HepG2 (cell line): ENCODE data around the gene ZNF446. TPM values are rescaled to one million over a fixed set of nuclear protein-coding genes. Genes with fewer than 3 reads are reported as not detected.

ENCODE experiments used
- BATF2 ChIP-seq: sonication (generic); formaldehyde crosslinking; IDR thresholded peaks from 2 replicates; pipeline ENCODE4 v1.8.0; 2022; ENCODE audit warnings: mild to moderate bottlenecking, missing genetic modification reagents, moderate library complexity
- CERS6 ChIP-seq: sonication (generic); formaldehyde crosslinking; IDR thresholded peaks from 2 replicates; pipeline ENCODE4 v1.5.0; 2020; ENCODE audit warnings: missing genetic modification reagents
- FOXP4 ChIP-seq: sonication (generic); formaldehyde crosslinking; IDR thresholded peaks from 2 replicates; pipeline ENCODE4 v1.4.0; 2020; ENCODE audit warnings: missing genetic modification reagents
- HMGXB4 ChIP-seq, 2 experiments: sonication (generic) in 1 of 2; formaldehyde crosslinking in 1 of 2; IDR thresholded peaks; 2 replicates each; pipeline versions ENCODE4 v1.4.0 to v1.6.1; 2018 to 2020; ENCODE audit warnings: missing genetic modification reagents in 2 of 2, borderline replicate concordance in 1 of 2, low read depth in 1 of 2, mild to moderate bottlenecking in 1 of 2, missing biosample characterization in 1 of 2
- NKX3-1 ChIP-seq: sonication (generic); formaldehyde crosslinking; IDR thresholded peaks from 2 replicates; pipeline ENCODE4 v1.5.0; 2020; ENCODE audit warnings: missing genetic modification reagents
- NR0B2 ChIP-seq: sonication (generic); formaldehyde crosslinking; IDR thresholded peaks from 2 replicates; pipeline ENCODE4 v1.4.0; 2020; ENCODE audit warnings: mild to moderate bottlenecking, missing genetic modification reagents
- NR2F2 ChIP-seq: IDR thresholded peaks from 2 replicates; pipeline ENCODE4 v1.6.1; 2012; ENCODE audit warnings: low read depth, inconsistent platforms, borderline replicate concordance
- SIX1 ChIP-seq: sonication (generic); formaldehyde crosslinking; IDR thresholded peaks from 2 replicates; pipeline ENCODE4 v1.4.0; 2020; ENCODE audit warnings: missing genetic modification reagents, borderline replicate concordance
- SMARCE1 ChIP-seq: fragments of 450-650 bp; IDR thresholded peaks from 2 replicates; pipeline ENCODE4 v1.6.1; 2017; ENCODE audit warnings: borderline replicate concordance
- SMC3 ChIP-seq: IDR thresholded peaks from 2 replicates; pipeline ENCODE4 v1.6.1; 2011; ENCODE audit warnings: low read length, improper control_type of control experiment
- SYNCRIP ChIP-seq: fragments of 200-400 bp; formaldehyde crosslinking; IDR thresholded peaks from 2 replicates; pipeline ENCODE4 v1.6.1; 2018; ENCODE audit warnings: mild to moderate bottlenecking, low read depth, low read length; ENCODE audit not compliant: insufficient read depth
- XRCC5 ChIP-seq: fragments of 200-400 bp; formaldehyde crosslinking; optimal IDR thresholded peaks from 2 replicates; pipeline ENCODE3; 2017; ENCODE audit warnings: mild to moderate bottlenecking, low read length
- ZBTB10 ChIP-seq: sonication (generic); formaldehyde crosslinking; IDR thresholded peaks from 2 replicates; pipeline ENCODE4 v1.4.0; 2020; ENCODE audit warnings: missing genetic modification reagents, borderline replicate concordance
- ZFYVE20 ChIP-seq: sonication (generic); formaldehyde crosslinking; IDR thresholded peaks from 2 replicates; pipeline ENCODE4 v1.8.0; 2023; ENCODE audit warnings: low read depth, mild to moderate bottlenecking, moderate library complexity, missing genetic modification reagents, borderline replicate concordance
- ZNF280B ChIP-seq: sonication (generic); formaldehyde crosslinking; IDR thresholded peaks from 2 replicates; pipeline ENCODE4 v1.5.0; 2020; ENCODE audit warnings: missing genetic modification reagents, mild to moderate bottlenecking, borderline replicate concordance
- ZNF589 ChIP-seq: sonication (generic); formaldehyde crosslinking; conservative IDR thresholded peaks from 2 replicates; pipeline ENCODE4 v1.8.0; 2022; ENCODE audit warnings: mild to moderate bottlenecking, moderate library complexity, missing genetic modification reagents
- polyA plus RNA-seq, 8 experiments: library from polyadenylated mRNA; depleted of rRNA in 3 of 8; stranded (reverse) in 7 of 8; unstranded in 1 of 8; fragments of >200 nt; fragmentation: Illumina TruSeq in 4 of 8; extraction: Trizol in 4 of 8; gene quantifications; 2 replicates each; pipeline versions ENCODE4 v1.2.1 to v1.2.3, GENCODE V29; 2011 to 2016; ENCODE audit warnings: low read depth in 4 of 8, missing spikeins in 1 of 8, mixed read lengths in 1 of 8; ENCODE audit not compliant: insufficient read depth in 1 of 8
- total RNA-seq, 5 experiments: library from RNA; depleted of rRNA; stranded (reverse); fragments of >200 nt; fragmentation: Illumina TruSeq; extraction: Trizol; gene quantifications; 2 replicates each; pipeline ENCODE4 v1.2.3, GENCODE V29; 2016; ENCODE audit warnings: low read depth in 1 of 5

ZNF446 gene
- total and polyA plus RNA-seq, 2 of the 13 experiments (the other 11 are each of a cell fraction or from before 2014, with no cell fraction given) = 3.0 to 3.6 TPM

GRCh38 chr19:58466760-58467589, 9.2 kb upstream of the ZNF446 start, which contains the start of gene ZNF324 (continued):
- TF ChIP-seq SIX1 (CRISPR knock-in tag) = no peak
- peak; percentile 39 for TF ChIP-seq XRCC5
- TF ChIP-seq NR0B2 (CRISPR knock-in tag) = no peak
- TF ChIP-seq ZFYVE20 = no peak
- no peak for TF ChIP-seq ZNF589
- no peak for TF ChIP-seq NR2F2
- peak; percentile 21 to 31; a peak in 1 of 4 replicates for TF ChIP-seq HMGXB4 (CRISPR knock-in tag; IDR thresholded peaks at IDR 0.05; ENCODE audit: borderline replicate concordance in 1 of 2, low read depth in 1 of 2)
- no peak for TF ChIP-seq SMC3
- TF ChIP-seq SYNCRIP = no peak
- no peak for TF ChIP-seq ZBTB10 (CRISPR knock-in tag)
- no peak for TF ChIP-seq BATF2 (CRISPR knock-in tag)
- no peak for TF ChIP-seq CERS6 (CRISPR knock-in tag)
- no peak for TF ChIP-seq FOXP4
- TF ChIP-seq ZNF280B (CRISPR knock-in tag) = no peak; the same call in 1 of the 2 replicates
- TF ChIP-seq SMARCE1 = no peak
- TF ChIP-seq NKX3-1 (CRISPR knock-in tag) = no peak
